ENCODE data around the gene CDCP2. TPM values are rescaled to one million over a fixed set of nuclear protein-coding genes. Genes with fewer than 3 reads are reported as not detected.

The CDCP2 gene
- total RNA-seq, 1 experiment from 2014 or later: not detected

- intact Hi-C loops (cut with micrococcal nuclease; ENCODE audit: unreplicated experiment) (no loop called here), in situ Hi-C loops (cut with HindIII; ENCODE audit: low pct_unique_long_range_greater_than_20kb, low sequenced_read_pairs) (no loop called here)
- DNase-seq (ENCODE audit: low read depth, low spot score) (no peak), ATAC-seq (no peak)
- TF ChIP-seq SIN3A (IDR thresholded peaks at IDR 0.05; ENCODE audit: borderline replicate concordance, insufficient read depth, low read depth, low read length) (no peak), POLR2AphosphoS5 (IDR thresholded peaks at IDR 0.05; ENCODE audit: low read depth, low read length) (no peak), REST (IDR thresholded peaks at IDR 0.05; ENCODE audit: insufficient read depth in 1 of 2, low read depth in 2 of 2, low read length in 1 of 2) (no peak), CTCF (IDR thresholded peaks at IDR 0.05) (no peak)
- no peak overlapping the region for H3K4me3 ChIP-seq (ENCODE audit: low read depth in 2 of 2, low read length in 2 of 2)
- H3K36me3 ChIP-seq (ENCODE audit: control insufficient read depth, insufficient read depth, low read length): no peaks in the 10 kb centered on the region
- H3K4me1 ChIP-seq (ENCODE audit: control insufficient read depth, insufficient read depth, low read length): no peaks in the 10 kb centered on the region; the same call in 1 of the 2 replicates
- ChIA-PET CTCF (interaction anchor here (0.6 to 0.7 kb wide), 2 partner anchors 252 to 391 kb away, joined by 5 to 6 read pairs; no protein-coding TSS in a partner anchor), POLR2A (no interaction called here)
- BruUV-seq (replicated peaks): no TSS peak
- H3K9me3 ChIP-seq (ENCODE audit: control insufficient read depth, insufficient read depth, low read depth, low read length): no peaks in the 10 kb centered on the region
- no peak overlapping the region for H3K27ac ChIP-seq (ENCODE audit: low read length)
- no peaks in the 10 kb centered on the region for H3K27me3 ChIP-seq (ENCODE audit: control insufficient read depth, insufficient read depth, low read length)
Observed at GRCh38 chr1:54112705-54113368, 40.0 kb downstream of the CDCP2 start.

GRCh38 chr1:54112027-54112426, 40.8 kb downstream of the CDCP2 start:
- Histone ChIP-seq H3K27ac (ENCODE audit: low read length) (no peak overlapping the region), H3K4me3 (ENCODE audit: low read depth in 2 of 2, low read length in 2 of 2) (no peak overlapping the region), H3K4me1 (ENCODE audit: control insufficient read depth, insufficient read depth, low read length) (no peaks in the 10 kb centered on the region; the same call in 1 of the 2 replicates), H3K27me3 (ENCODE audit: control insufficient read depth, insufficient read depth, low read length) (no peaks in the 10 kb centered on the region), H3K36me3 (ENCODE audit: control insufficient read depth, insufficient read depth, low read length) (no peaks in the 10 kb centered on the region), H3K9me3 (ENCODE audit: control insufficient read depth, insufficient read depth, low read depth, low read length) (no peaks in the 10 kb centered on the region)
- DNase-seq (ENCODE audit: low read depth, low spot score) (no peak), ATAC-seq (no peak)
- intact Hi-C loops (cut with micrococcal nuclease; ENCODE audit: unreplicated experiment): no loop called here
- CTCF ChIA-PET: no interaction called here
- TF ChIP-seq SIN3A (IDR thresholded peaks at IDR 0.05; ENCODE audit: borderline replicate concordance, insufficient read depth, low read depth, low read length) (no peak), TCF7L2 (IDR thresholded peaks at IDR 0.05; ENCODE audit: low read depth, low read length) (no peak), POLR2AphosphoS5 (IDR thresholded peaks at IDR 0.05; ENCODE audit: low read depth, low read length) (no peak), CTCF (IDR thresholded peaks at IDR 0.05) (no peak), REST (IDR thresholded peaks at IDR 0.05; ENCODE audit: insufficient read depth in 1 of 2, low read depth in 2 of 2, low read length in 1 of 2) (no peak)
- POLR2A ChIA-PET: interaction anchor here (0.5 kb wide), 1 partner anchor 295 kb away, joined by 13 read pairs; no protein-coding TSS in a partner anchor
- BruUV-seq (replicated peaks): no TSS peak
- in situ Hi-C loops (cut with HindIII; ENCODE audit: low pct_unique_long_range_greater_than_20kb, low sequenced_read_pairs): no loop called here
